H1 (cell line): ENCODE measurements around the gene RPUSD3. TPM values are rescaled to one million over a fixed set of nuclear protein-coding genes. Genes with fewer than 3 reads are reported as not detected.

Experiments used
- CTCF ChIA-PET: fragments of 300-600 bp; sonication (Branson Sonifier 250); formaldehyde crosslinking; loops from one replicate; lab custom pipeline; 2021; ENCODE audit not compliant: partially characterized antibody; lab: Charles Lee
- POLR2A ChIA-PET: fragments of 300-600 bp; sonication (Branson Sonifier 250); formaldehyde crosslinking; loops from one replicate; lab custom pipeline; 2021; ENCODE audit warnings: inconsistent platforms; ENCODE audit not compliant: partially characterized antibody; lab: Charles Lee
- DNase-seq, 2 experiments: peaks; one replicate each; pipeline versions ENCODE4 v3.0.0 to v3.0.0-alpha.2; 2010 to 2022; ENCODE audit warnings: low spot score in 2 of 2, low read depth in 1 of 2, mixed read lengths in 1 of 2
- FAIRE-seq: peaks from 2 replicates; lab custom pipeline; 2011; peaks lifted over from hg19 to GRCh38; lab: Jason Lieb, UNC
- H2AFZ ChIP-seq: 2 replicates; pipeline ENCODE4 v1.8.1; 2012; ENCODE audit warnings: low read length, inconsistent platforms
- H2AK5ac ChIP-seq: 2 replicates; pipeline ENCODE4 v1.6.1; 2013; ENCODE audit warnings: low read depth, low read length
- H2BK120ac ChIP-seq: replicated peaks from 2 replicates; pipeline ENCODE3; 2013; ENCODE audit warnings: low read depth, low read length, inconsistent platforms
- H2BK12ac ChIP-seq: 2 replicates; pipeline ENCODE4 v1.6.1; 2013; ENCODE audit warnings: low read depth, low read length
- H2BK15ac ChIP-seq: 2 replicates; pipeline ENCODE4 v1.6.1; 2013; ENCODE audit warnings: low read length
- H2BK20ac ChIP-seq: 2 replicates; pipeline ENCODE4 v1.6.1; 2013; ENCODE audit warnings: low read length
- H2BK5ac ChIP-seq: 2 replicates; pipeline ENCODE4 v1.6.1; 2013; ENCODE audit warnings: low read depth, low read length
- H3K14ac ChIP-seq: 2 replicates; pipeline ENCODE4 v1.6.1; 2013; ENCODE audit warnings: inconsistent platforms; ENCODE audit not compliant: insufficient read length
- H3K18ac ChIP-seq: 2 replicates; pipeline ENCODE4 v1.6.1; 2013; ENCODE audit warnings: low read length; ENCODE audit errors: extremely low read depth
- H3K23ac ChIP-seq: 2 replicates; pipeline ENCODE4 v1.6.1; 2013; ENCODE audit warnings: inconsistent platforms; ENCODE audit not compliant: insufficient read length
- H3K23me2 ChIP-seq: 2 replicates; pipeline ENCODE4 v1.6.1; 2013; ENCODE audit warnings: low read depth, low read length
- H3K27ac ChIP-seq: 2 replicates; pipeline ENCODE4 v1.6.1; 2011; ENCODE audit warnings: low read depth, low read length, inconsistent platforms
- H3K27me3 ChIP-seq, 4 experiments: replicated peaks in 1 of 4; 1 replicate in 1 of 4; 2 replicates in 3 of 4; pipeline versions ENCODE4 v1.6.1 to v1.8.1; 2011 to 2013; ENCODE audit warnings: low read length in 3 of 4, mild to moderate bottlenecking in 3 of 4, inconsistent platforms in 2 of 4, mixed read lengths in 2 of 4, moderate library complexity in 1 of 4; ENCODE audit not compliant: control insufficient read depth in 3 of 4, insufficient read depth in 3 of 4; ENCODE audit errors: extremely low read depth in 1 of 4
- H3K36me3 ChIP-seq, 4 experiments: 2 replicates each; pipeline versions ENCODE4 v1.6.1 to v1.8.1; 2011 to 2013; ENCODE audit warnings: mild to moderate bottlenecking in 4 of 4, low read length in 3 of 4, moderate library complexity in 2 of 4, control low read depth in 1 of 4, inconsistent platforms in 1 of 4; ENCODE audit not compliant: insufficient read depth in 4 of 4, control insufficient read depth in 2 of 4
- H3K4ac ChIP-seq: replicated peaks from 2 replicates; pipeline ENCODE3; 2013; ENCODE audit warnings: low read length, low read depth, mixed read lengths, inconsistent platforms; ENCODE audit not compliant: insufficient read length
- H3K4me1 ChIP-seq, 4 experiments: replicated peaks in 1 of 4; 1 replicate in 1 of 4; 2 replicates in 3 of 4; pipeline versions ENCODE4 v1.6.1 to v1.8.1; 2011 to 2013; ENCODE audit warnings: low read length in 3 of 4, inconsistent platforms in 2 of 4, mixed read lengths in 1 of 4; ENCODE audit not compliant: insufficient read depth in 4 of 4, control insufficient read depth in 3 of 4
- H3K4me2 ChIP-seq, 2 experiments: 2 replicates each; pipeline versions ENCODE4 v1.6.1 to v1.8.1; 2011 to 2013; ENCODE audit warnings: low read depth in 2 of 2, low read length in 2 of 2, control low read depth in 1 of 2, inconsistent platforms in 1 of 2, mild to moderate bottlenecking in 1 of 2; ENCODE audit not compliant: insufficient read depth in 1 of 2
- H3K4me3 ChIP-seq, 4 experiments: fragments of 200-600, 300-600 bp in 1 of 4; sonication (generic), shearing (Covaris generic), sonication (Bioruptor Twin) in 1 of 4; 2 replicates each; pipeline versions ENCODE4 v1.5.1 to v1.8.1; 2011 to 2016; ENCODE audit warnings: low read length in 4 of 4, low read depth in 3 of 4, control low read depth in 2 of 4, inconsistent platforms in 2 of 4, mild to moderate bottlenecking in 2 of 4, mixed read lengths in 1 of 4, moderate library complexity in 1 of 4; ENCODE audit not compliant: insufficient read depth in 2 of 4; ENCODE audit errors: extremely low read depth in 1 of 4
- H3K56ac ChIP-seq: replicated peaks from 2 replicates; pipeline ENCODE3; 2013; ENCODE audit warnings: low read depth, mild to moderate bottlenecking, mixed read lengths, low read length, inconsistent platforms; ENCODE audit not compliant: insufficient read length
- H3K79me1 ChIP-seq: 2 replicates; pipeline ENCODE4 v1.6.1; 2013; ENCODE audit warnings: low read depth, low read length, control low read depth
- H3K79me2 ChIP-seq, 2 experiments: 2 replicates each; pipeline versions ENCODE4 v1.6.1 to v1.8.1; 2012 to 2013; ENCODE audit warnings: low read length in 2 of 2, mild to moderate bottlenecking in 2 of 2, inconsistent platforms in 1 of 2; ENCODE audit not compliant: insufficient read depth in 2 of 2, control insufficient read depth in 1 of 2
- H3K9ac ChIP-seq, 4 experiments: replicated peaks in 1 of 4; 1 replicate in 1 of 4; 2 replicates in 3 of 4; pipeline versions ENCODE4 v1.6.1 to v1.8.1; 2011 to 2013; ENCODE audit warnings: low read depth in 3 of 4, low read length in 3 of 4, control low read depth in 2 of 4, mild to moderate bottlenecking in 2 of 4, moderate library complexity in 2 of 4, inconsistent platforms in 1 of 4; ENCODE audit errors: extremely low read depth in 1 of 4
- H3K9me3 ChIP-seq, 2 experiments: 2 replicates each; pipeline versions ENCODE4 v1.6.1 to v1.8.1; 2012 to 2013; ENCODE audit warnings: mild to moderate bottlenecking in 2 of 2, moderate library complexity in 2 of 2, control low read depth in 1 of 2, inconsistent platforms in 1 of 2, low read depth in 1 of 2, low read length in 1 of 2, mixed read lengths in 1 of 2; ENCODE audit not compliant: insufficient read depth in 2 of 2
- H4K20me1 ChIP-seq, 2 experiments: replicated peaks in 1 of 2; 2 replicates each; pipeline versions ENCODE3 to v1.8.1; 2011 to 2013; ENCODE audit warnings: inconsistent platforms in 2 of 2, low read length in 2 of 2, mild to moderate bottlenecking in 1 of 2; ENCODE audit not compliant: insufficient read depth in 2 of 2, control insufficient read depth in 1 of 2
- H4K5ac ChIP-seq: 2 replicates; pipeline ENCODE4 v1.6.1; 2013; ENCODE audit warnings: low read length, low read depth, mixed read lengths, inconsistent platforms; ENCODE audit not compliant: insufficient read length
- H4K8ac ChIP-seq: 2 replicates; pipeline ENCODE4 v1.8.0; 2013; ENCODE audit warnings: mild to moderate bottlenecking, moderate library complexity, low read length, inconsistent platforms; ENCODE audit not compliant: insufficient read depth; ENCODE audit errors: extremely low read depth
- H4K91ac ChIP-seq: replicated peaks from 2 replicates; pipeline ENCODE3; 2013; ENCODE audit warnings: low read length, mixed read lengths, inconsistent platforms; ENCODE audit not compliant: insufficient read length
- ASH2L ChIP-seq: fragments of 200-600, 300-600 bp; sonication (generic); IDR thresholded peaks from one replicate; pipeline ENCODE4 v1.7.1; 2017; ENCODE audit warnings: low read length
- CREB1 ChIP-seq: IDR thresholded peaks from 2 replicates; pipeline ENCODE4 v1.6.1; 2012; ENCODE audit warnings: inconsistent platforms
- FOSL1 ChIP-seq: IDR thresholded peaks from 2 replicates; pipeline ENCODE4 v1.6.1; 2011; ENCODE audit warnings: mild to moderate bottlenecking, low read depth, low read length, moderate library complexity; ENCODE audit not compliant: insufficient read depth
- HDAC2 ChIP-seq, 2 experiments: fragments of 300-600 bp in 1 of 2; sonication (generic) in 1 of 2; IDR thresholded peaks; 2 replicates each; pipeline ENCODE4 v1.6.1; 2011 to 2012; ENCODE audit warnings: low read depth in 2 of 2, low read length in 2 of 2, mild to moderate bottlenecking in 2 of 2, moderate library complexity in 2 of 2, borderline replicate concordance in 1 of 2, inconsistent platforms in 1 of 2
- JUN ChIP-seq: IDR thresholded peaks from 2 replicates; pipeline ENCODE4 v1.6.1; 2011; ENCODE audit warnings: low read depth, mild to moderate bottlenecking, improper control_type of control experiment, low read length
- KDM1A ChIP-seq: fragments of 200-600, 300-600 bp; sonication (generic); IDR thresholded peaks from 2 replicates; pipeline ENCODE4 v1.7.1; 2016; ENCODE audit warnings: mild to moderate bottlenecking, low read length, borderline replicate concordance
- RAD21 ChIP-seq, 2 experiments: IDR thresholded peaks in 1 of 2; conservative IDR thresholded peaks in 1 of 2; 2 replicates each; pipeline ENCODE4 v1.6.1; 2011; ENCODE audit warnings: low read depth in 2 of 2, low read length in 2 of 2, improper control_type of control experiment in 1 of 2, inconsistent platforms in 1 of 2, mild to moderate bottlenecking in 1 of 2, moderate library complexity in 1 of 2
- RBBP5 ChIP-seq: IDR thresholded peaks from 2 replicates; pipeline ENCODE4 v1.7.1; 2012; ENCODE audit warnings: low read depth, mild to moderate bottlenecking, inconsistent platforms, low read length, moderate library complexity, borderline replicate concordance
- RFX5 ChIP-seq: IDR thresholded peaks from 2 replicates; pipeline ENCODE4 v1.6.1; 2011; ENCODE audit warnings: low read depth, low read length, improper control_type of control experiment, borderline replicate concordance
- RXRA ChIP-seq: IDR thresholded peaks from 2 replicates; pipeline ENCODE4 v1.6.1; 2011; ENCODE audit warnings: low read depth, mild to moderate bottlenecking, low read length, moderate library complexity; ENCODE audit not compliant: insufficient read depth
- SAP30 ChIP-seq: fragments of 300-600 bp; sonication (generic); IDR thresholded peaks from 2 replicates; pipeline ENCODE4 v1.7.1; 2012; ENCODE audit warnings: low read length, moderate library complexity, mild to moderate bottlenecking, inconsistent platforms; ENCODE audit not compliant: insufficient read depth, insufficient replicate concordance
- SIRT6 ChIP-seq: IDR thresholded peaks from one replicate; pipeline ENCODE4 v1.7.1; 2012; ENCODE audit warnings: low read length, inconsistent platforms
- SP4 ChIP-seq: IDR thresholded peaks from 2 replicates; pipeline ENCODE4 v1.6.1; 2012; ENCODE audit warnings: low read length, inconsistent platforms
- SRF ChIP-seq: IDR thresholded peaks from 2 replicates; pipeline ENCODE4 v1.6.1; 2011; ENCODE audit warnings: mild to moderate bottlenecking, low read depth, low read length, moderate library complexity
- WGBS, 2 experiments: shearing (Covaris generic) in 1 of 2; methylation state at CpG; one replicate each; pipeline versions ENCODE4 v1.1.6 to v1.1.7; 2013 to 2015; ENCODE audit warnings: low lambda C conversion rate in 2 of 2, mixed read lengths in 2 of 2, inconsistent platforms in 1 of 2, low coverage in 1 of 2, missing lambda C conversion rate in 1 of 2; ENCODE audit not compliant: insufficient replicate concordance in 2 of 2, insufficient coverage in 1 of 2, insufficient read length in 1 of 2; ENCODE audit errors: extremely low coverage in 1 of 2, missing lambda C conversion rate in 1 of 2; 5-methylcytosine and 5-hydroxymethylcytosine counted together
- polyA plus RNA-seq, 7 experiments: library from polyadenylated mRNA; depleted of rRNA in 3 of 7; stranded (reverse) in 5 of 7; unstranded in 2 of 7; fragments of >200 nt in 5 of 7; fragments of 200-250 nt in 2 of 7; gene quantifications; 1 replicate in 5 of 7; 2 replicates in 1 of 7; 4 replicates in 1 of 7; pipeline versions ENCODE4 v1.2.1 to v1.2.3, GENCODE V29; 2011 to 2013; ENCODE audit warnings: missing spikeins in 2 of 7, mixed read lengths in 2 of 7
- total RNA-seq: library from RNA; stranded (reverse); fragmentation: NEBNext Ultra II Directional; extraction: Animal tissue kit (Norgen Biotek cat#: 25700); gene quantifications from 2 replicates; pipeline ENCODE4 v1.2.1, GENCODE V29; 2021

Gene RPUSD3
- total and polyA plus RNA-seq, 2 of the 8 experiments (the other 6 are each of a cell fraction or from before 2014, with no cell fraction given): 68.4 to 154 TPM

DNA sequence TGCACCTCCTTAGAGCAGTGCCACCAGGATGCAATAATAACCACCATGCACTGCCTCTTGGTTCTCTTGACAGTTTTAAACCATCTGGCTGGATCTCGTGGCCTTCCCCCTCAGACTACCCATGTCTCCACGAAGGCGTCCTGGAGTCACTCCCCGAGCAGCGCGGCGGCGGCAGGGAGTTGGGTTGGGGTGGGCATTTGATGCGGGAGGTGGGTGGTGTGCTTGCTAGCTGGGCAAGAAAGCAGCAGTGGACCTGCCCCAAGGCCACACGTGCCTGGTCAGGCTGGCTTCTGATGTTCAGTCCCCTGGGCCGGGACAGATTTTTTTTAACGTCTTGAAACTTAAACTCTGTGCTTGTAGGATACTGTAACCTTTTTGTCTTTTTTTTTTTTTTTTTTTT, 37.7 kb downstream of the RPUSD3 start:
- Histone ChIP-seq H4K20me1 (peaks cover 3 to 15% of the 10 kb centered on the region in 2 experiments), H2BK15ac (no peak overlapping the region), H3K4ac (no peak overlapping the region), H2BK12ac (no peak overlapping the region), H3K9me3 (no peaks in the 10 kb centered on the region), H4K8ac (no peak overlapping the region), H3K36me3 (peaks cover 28 to 51% (median 40%) of the 10 kb centered on the region in 4 experiments), H2AFZ (no peak overlapping the region), H3K18ac (no peak overlapping the region), H3K4me1 (peaks cover 0 to 9% (median 2%) of the 10 kb centered on the region in 4 experiments; a peak in 3 of 7 replicates), H3K23me2 (peaks cover 2% of the 10 kb centered on the region; the same call in 1 of the 2 replicates), H2AK5ac (no peak overlapping the region), H3K9ac (no peak overlapping the region; a peak in 1 of 7 replicates), H2BK20ac (no peak overlapping the region), H3K4me3 (no peak overlapping the region), H3K23ac (no peak overlapping the region), H3K14ac (no peak overlapping the region), H2BK5ac (no peak overlapping the region), H3K79me1 (no peaks in the 10 kb centered on the region; the same call in 1 of the 2 replicates), H3K27ac (no peak overlapping the region), H3K56ac (no peak overlapping the region), H3K4me2 (no peak overlapping the region), H3K27me3 (peaks cover 0 to 7% (median 5%) of the 10 kb centered on the region in 4 experiments; a peak in 5 of 7 replicates), H4K5ac (no peak overlapping the region), H3K79me2 (no peaks in the 10 kb centered on the region), H2BK120ac (no peak overlapping the region), H4K91ac (no peak overlapping the region)
- ChIA-PET CTCF (interaction anchor here (0.8 to 4.9 kb wide), 7 partner anchors 13 to 129 kb away, joined by 3 to 30 read pairs (median 4); partner anchors contain the start of gene ARPC4), POLR2A (interaction anchor here (0.6 to 7.8 kb wide), 4 partner anchors 11 to 73 kb away, joined by 3 to 71 read pairs (median 4); partner anchors contain the start of genes ARPC4 and TADA3)
- FAIRE-seq (no peak), DNase-seq (no peak)
- WGBS, 2 experiments: 91% methylated on average over 12 of the region's 12 CpGs; no CpG with 5 or more reads in 1 of the 2 experiments
- TF ChIP-seq RAD21 (IDR thresholded peaks at IDR 0.05 in 1 of 2, conservative IDR thresholded peaks at IDR 0.05 in 1 of 2; ENCODE audit: low read depth in 2 of 2, low read length in 2 of 2) (no peak), RFX5 (no peak), SRF (no peak), RBBP5 (no peak), JUN (no peak), FOSL1 (no peak), SP4 (no peak), HDAC2 (IDR thresholded peaks at IDR 0.05; ENCODE audit: borderline replicate concordance in 1 of 2, low read depth in 2 of 2, low read length in 2 of 2) (no peak), RXRA (no peak), ASH2L (no peak), KDM1A (no peak), CREB1 (no peak), SAP30 (no peak), SIRT6 (no peak)
